Left renal pelvis (tissue), 4 donors: ENCODE data around the gene KLC1. TPM values are rescaled to one million over a fixed set of nuclear protein-coding genes. Genes with fewer than 3 reads are reported as not detected.

Experiments used
- DNase-seq, 4 donors: peaks; one replicate each; pipeline ENCODE4 v3.0.0-alpha.2; 2013; ENCODE audit warnings: low read depth in 4 of 4, low spot score in 3 of 4
- polyA plus RNA-seq, 4 donors: library from polyadenylated mRNA; unstranded; fragments of 120-200 nt; gene quantifications; one replicate each; pipeline ENCODE4 v1.2.1, GENCODE V29; 2013; ENCODE audit not compliant: insufficient read length in 4 of 4

The KLC1 gene
- polyA plus RNA-seq, 4 donors: 74.6 to 154 (median 106) TPM

DNA sequence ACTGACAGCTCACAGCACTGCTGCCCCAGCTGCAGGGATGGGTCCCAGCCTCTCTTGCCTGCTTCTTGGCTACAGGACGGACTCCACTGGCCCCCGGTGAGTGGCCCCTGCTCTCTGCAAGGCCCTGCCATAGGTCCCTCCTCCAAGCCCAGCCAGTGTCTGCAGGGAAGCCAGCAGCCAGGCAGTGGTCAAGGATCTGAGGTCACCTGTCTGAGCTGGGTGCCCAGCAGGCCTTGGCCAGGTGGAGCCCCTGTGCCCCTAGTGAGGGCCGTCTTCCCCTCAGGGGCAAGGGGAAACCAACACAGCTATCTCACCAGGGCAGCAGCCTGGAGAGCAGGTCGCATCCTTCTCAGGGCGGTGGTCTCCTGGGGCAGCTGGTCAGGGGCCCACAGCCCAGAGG is 73.1 kb downstream of the KLC1 start:
- DNase-seq: no peak

DNA sequence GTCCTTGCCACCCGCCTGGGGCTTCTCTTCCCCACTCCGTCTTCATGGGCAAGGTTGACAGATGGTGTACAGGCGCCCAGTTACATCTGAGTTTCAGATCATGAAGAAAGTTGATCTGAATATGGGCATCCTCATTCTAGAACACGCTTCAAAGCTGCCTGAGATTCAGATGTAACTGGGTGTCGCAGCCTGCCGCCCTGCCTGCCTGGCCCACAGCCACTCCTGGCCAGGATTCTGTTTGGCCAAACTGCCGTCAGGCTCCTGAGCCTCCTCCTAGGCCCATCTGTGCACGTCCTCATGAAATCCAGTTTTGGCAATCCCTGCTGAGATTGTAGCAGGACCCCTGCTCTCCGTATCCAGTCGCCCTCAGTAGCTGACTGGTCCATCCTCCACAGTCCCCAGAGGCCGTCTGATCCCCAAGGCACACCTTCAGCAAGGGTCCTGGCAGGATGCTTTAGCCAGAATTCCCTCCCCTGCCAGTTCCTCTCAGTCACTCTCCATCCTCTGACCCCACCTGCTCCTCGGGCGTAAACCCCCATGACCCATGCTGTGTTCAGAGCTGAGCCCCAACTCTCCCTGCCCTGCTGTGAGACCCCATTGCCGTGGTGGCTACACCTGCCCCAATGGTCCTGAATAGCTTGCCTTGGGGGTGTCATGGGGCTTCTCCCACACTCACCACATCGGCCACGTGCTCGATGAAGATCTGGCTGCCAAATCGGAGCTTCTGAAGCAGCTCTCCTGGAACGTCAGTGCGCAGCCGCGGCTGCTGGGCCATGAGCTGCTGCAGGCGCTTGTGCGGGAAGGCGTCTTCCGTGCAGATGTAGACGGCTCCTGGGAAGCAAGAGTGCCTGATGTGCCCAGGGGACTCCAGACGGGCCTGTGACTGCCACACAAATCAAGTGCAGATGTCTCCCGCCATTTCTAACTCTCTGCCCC is 73.8 kb downstream of the KLC1 start:
- DNase-seq: no peak

DNA sequence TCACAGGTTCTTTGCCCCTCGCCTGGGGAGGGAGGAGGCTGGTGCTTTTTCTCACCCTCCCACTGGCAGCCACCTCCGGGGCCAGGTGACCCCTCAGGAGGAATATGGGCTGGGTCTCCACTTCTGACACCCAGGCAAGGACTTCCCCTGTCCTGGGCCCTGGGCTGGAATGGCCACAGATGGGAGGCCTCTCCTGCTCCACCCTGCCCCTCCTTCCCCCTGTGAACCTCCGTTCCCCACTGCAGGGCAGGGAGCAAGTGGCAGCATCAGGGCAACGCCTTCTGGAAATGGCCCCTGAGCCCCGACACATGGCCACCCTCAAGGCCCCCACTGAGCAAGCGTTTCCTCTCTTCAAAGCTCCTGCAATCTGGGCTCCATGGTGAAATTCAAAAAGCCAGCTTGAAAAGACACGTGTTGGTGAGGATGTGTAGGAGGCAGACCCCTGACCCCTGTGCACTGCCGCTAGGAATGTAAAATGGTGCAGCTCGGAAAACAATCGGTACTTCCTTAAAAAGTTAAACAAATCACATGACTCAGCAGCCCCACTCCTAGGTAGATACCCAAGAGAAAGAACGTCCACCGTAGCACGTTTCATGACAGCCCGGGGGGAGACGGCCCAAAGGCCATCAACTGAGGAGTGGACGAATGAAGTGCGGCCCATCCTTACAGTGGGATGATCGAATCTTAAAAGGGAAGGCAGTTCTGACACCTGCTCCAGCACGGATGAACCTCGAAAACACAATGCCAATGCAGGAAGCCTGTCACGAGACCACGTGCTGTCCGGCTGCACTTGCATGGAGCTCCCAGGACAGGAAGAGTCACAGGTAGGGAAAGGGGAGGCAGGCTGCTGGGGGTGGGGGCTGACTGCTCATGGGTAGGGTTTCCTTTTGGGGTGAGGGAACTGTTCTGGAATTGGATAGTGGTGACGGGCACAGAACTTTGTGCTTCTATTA is 74.7 kb downstream of the KLC1 start:
- DNase-seq: no peak

GRCh38 chr14:103704708-103705107 is 75.7 kb downstream of the KLC1 start:
- DNase-seq: no peak

- DNase-seq: peak in 1 of 4 donors; percentile 44
These were observed 76.1 kb downstream of the KLC1 start for GRCh38 chr14:103705118-103705503.

DNA sequence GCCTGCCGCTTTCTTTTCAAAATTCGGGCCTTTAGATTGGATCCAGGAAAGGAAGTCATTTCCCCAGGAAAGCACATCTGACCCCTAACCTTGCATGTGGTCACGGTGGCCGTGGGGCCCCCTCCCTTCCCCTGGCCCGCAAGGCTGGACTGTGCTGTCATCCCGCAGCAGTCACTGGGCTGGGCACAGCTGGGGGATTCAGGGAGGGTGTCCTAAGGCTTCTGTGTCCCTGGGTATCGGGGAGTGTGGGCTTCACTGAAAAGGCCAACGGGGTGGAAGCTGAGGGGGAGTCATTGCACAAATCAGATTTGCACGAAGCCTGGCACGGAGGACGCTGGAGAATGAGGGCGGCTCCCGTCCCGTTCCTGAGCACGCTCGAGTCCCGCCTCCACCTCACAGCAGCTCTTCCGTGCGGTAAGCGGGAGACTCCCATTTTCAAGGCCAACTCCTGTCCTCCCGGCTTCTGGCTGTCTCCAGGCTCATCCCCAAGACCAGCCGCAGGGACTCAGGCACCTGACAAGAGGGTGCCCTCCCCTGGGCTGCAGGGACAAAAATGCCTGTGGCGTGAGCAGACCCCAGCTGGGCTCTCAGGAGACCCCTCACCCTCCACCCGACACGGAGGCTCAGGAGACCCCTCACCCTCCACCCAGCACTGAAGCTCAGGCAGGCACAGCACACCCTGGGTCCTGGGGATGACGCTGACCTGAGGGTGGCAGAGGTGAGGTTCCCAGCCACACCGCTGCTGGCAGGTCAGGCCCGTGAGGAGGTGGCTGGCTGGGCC is 76.7 kb downstream of the KLC1 start:
- DNase-seq: no peak

DNA sequence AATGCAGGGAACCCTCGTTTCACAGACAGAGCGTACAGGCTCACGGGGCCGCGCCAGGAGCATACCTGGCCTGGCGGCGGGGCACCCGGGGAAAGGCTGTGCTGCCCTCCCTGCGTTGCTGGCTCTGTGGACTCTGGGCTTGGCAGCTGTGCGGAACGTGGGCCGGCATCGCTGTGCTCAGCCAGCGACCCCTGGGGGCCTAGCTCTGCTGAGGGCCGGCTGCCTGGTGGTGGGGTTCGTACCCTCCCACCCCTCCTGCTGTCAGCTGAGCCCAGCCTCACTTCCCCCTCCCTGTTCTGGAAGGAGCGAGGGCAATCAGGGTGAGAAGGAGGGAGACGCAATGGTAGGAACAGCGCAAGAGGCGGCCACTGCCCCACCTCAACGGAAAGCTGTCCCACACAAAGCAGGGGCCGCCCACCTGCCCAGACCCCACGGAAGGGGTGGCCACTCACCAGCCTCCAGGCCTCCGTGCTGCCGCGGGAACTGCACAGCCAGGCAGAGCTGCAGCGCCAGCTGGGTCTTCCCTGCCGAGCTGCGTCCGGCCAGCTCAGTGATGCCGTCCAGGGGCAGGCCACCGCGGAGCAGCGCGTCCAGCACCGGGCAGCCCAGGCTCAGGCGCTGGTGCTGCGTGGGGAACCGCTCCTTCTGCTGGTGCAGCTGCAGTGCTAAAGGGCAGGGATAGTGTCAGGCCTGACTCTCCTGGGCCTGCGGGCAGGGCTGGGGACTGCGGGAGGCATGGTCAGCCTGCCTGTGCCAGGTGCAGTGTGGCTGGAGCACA is 77.7 kb downstream of the KLC1 start:
- DNase-seq: no peak

DNA sequence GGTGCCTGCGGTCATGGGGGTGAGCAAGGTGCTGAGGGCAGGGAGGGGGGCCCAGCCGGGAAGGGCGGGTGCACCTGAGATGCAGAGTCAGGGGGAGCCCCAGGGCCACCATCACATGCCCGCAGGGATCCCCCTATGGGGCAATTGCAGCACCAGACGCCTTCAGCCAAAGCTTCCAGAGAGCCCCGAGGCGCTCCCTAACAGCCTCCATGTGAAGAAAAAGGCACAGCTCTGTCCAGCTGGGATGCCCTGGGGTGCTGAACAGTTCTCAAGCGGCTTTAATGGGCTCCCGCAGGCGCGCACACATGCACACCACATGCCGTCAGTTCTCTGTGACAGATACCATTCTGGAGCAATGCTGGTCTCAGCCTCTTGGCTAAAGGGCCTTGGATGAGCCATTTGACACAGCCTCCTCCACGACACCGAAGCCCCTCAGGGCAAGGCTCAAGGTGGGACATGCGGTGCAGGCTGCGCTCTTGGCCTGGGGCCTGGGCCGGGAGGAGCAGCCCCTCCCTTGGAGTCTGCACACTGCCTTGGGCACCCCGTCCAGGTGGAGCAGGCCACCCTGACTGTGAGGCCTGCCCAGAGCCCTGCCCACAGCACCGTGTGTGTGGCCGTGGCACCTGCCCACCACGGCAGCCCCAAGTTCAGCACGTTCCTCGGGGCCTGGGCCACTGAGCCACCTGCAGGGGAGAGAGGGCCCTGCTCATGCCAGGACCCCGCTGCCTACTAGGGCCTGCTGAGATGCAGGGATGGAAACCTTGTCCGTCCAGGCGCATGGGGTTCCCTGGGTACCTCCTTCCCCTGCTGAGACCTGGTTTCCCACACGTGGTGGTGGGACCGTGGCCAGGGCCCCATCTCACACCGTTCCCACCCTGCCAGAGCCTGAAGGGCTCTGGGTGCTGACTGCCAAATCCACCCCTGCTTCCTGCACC is 78.6 kb downstream of the KLC1 start:
- DNase-seq: no peak

DNA sequence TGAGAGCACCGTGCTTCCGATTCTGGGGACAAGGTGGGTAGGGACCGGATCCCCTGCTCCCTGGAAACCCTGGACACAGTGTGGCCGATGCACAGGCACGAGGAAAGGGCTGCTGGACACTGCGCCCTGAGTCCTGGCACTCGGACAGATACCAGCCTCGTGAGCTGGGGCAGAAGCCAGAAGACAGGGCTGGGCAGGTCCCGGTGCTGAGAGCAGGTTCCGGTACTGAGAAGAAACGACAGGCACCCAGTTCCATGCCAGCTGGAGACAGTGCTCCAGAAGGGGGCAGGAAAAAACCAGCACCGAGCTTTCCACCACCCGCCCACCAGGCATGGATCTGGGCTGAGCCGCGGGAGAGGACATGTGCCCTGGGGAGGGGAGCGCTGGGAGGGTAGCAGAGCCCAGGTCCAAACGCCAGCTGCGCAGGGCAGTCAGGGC is 79.8 kb downstream of the KLC1 start:
- DNase-seq: no peak

DNA sequence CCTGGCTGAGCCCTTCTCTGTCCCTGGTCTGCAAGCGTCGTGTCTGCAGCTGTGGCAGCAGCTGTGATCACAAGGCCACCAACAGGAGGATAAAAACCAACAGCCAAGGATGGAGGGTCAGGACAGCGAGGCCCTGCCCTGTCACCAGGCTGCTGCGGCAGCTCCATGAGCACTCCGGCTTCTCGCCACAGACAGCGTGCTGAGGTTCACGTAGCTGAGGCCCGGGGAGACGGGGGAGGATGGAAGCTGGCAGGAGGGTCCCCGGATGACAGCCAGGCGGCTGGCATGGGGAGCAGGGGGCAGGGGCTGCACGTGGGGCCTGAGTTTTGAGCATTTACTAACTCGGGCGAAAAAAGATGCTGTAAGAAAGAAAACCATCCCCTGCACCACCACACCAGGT is 80.8 kb downstream of the KLC1 start:
- DNase-seq: no peak

- DNase-seq: no peak
These were observed 81.9 kb downstream of the KLC1 start for GRCh38 chr14:103710771-103711377.

- DNase-seq: no peak
These were observed 82.8 kb downstream of the KLC1 start for GRCh38 chr14:103711516-103712431.

DNA sequence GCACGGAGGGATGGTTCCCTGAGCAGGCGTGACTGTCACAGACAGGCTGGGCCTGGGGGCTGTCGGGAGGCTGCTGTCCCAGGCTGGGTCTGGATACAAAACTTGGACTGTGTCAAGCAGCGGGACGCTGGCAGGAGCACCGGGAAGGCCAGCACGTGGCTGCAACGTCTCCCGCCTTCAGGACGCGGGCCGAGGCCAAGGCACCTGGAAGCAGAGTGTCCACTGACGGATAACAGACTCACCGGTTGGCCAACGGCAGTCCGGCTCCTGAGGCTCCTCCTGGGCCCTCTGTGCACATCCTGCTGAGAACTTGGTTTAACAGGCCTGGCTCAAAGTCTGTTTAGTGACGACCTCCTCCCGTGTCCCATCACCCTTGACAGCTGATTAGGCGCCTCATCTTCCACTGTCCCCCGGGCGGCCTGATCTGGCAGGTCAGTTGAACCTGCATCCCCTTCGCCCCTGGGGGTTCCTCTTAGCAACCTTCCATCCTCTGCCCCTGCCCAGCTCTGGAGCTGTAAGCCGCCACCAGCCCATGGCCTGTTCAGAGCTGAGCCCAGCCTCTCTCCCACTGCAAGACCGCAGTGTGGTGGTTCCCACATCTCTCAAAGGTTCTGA is 83.7 kb downstream of the KLC1 start:
- no peak for DNase-seq

GRCh38 chr14:103713304-103714062 is 84.5 kb downstream of the KLC1 start:
- DNase-seq: no peak

GRCh38 chr14:103714063-103714724 is 85.2 kb downstream of the KLC1 start:
- no peak for DNase-seq
